ENCODE measurements around the gene SRPRA.

- TF ChIP-seq, protein P1, sequence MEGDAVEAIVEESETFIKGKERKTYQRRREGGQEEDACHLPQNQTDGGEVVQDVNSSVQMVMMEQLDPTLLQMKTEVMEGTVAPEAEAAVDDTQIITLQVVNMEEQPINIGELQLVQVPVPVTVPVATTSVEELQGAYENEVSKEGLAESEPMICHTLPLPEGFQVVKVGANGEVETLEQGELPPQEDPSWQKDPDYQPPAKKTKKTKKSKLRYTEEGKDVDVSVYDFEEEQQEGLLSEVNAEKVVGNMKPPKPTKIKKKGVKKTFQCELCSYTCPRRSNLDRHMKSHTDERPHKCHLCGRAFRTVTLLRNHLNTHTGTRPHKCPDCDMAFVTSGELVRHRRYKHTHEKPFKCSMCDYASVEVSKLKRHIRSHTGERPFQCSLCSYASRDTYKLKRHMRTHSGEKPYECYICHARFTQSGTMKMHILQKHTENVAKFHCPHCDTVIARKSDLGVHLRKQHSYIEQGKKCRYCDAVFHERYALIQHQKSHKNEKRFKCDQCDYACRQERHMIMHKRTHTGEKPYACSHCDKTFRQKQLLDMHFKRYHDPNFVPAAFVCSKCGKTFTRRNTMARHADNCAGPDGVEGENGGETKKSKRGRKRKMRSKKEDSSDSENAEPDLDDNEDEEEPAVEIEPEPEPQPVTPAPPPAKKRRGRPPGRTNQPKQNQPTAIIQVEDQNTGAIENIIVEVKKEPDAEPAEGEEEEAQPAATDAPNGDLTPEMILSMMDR (IDR thresholded peaks at IDR 0.05): no peak
- no peak for TF ChIP-seq POLR2A (IDR thresholded peaks at IDR 0.05)
These were observed 10.9 kb downstream of the SRPRA start for GRCh38 chr11:126257764-126258163.
